Activated CD8-positive, alpha-beta T cell treated with anti-CD3 and anti-CD28 coated beads for 36 hours (primary cell): ENCODE measurements around the gene GPATCH1. TPM values are rescaled to one million over a fixed set of nuclear protein-coding genes. Genes with fewer than 3 reads are reported as not detected.
A peak's percentile ranks its signal among the peaks of the same experiment; 100 is the strongest.

ENCODE experiments used
- ATAC-seq: fragments of 200-7000 bp; cut with Tn5 transposase; one replicate; pipeline ENCODE4 v1.10.0; 2021; ENCODE audit warnings: mild to moderate bottlenecking, moderate library complexity
- CTCF ChIA-PET: fragments of 350-600 bp; sonication (Branson Sonifier 250); formaldehyde crosslinking; loops from one replicate; lab custom pipeline; 2021; ENCODE audit warnings: antibody characterized with exemption; lab: Charles Lee
- POLR2A ChIA-PET: fragments of 350-600 bp; sonication (Branson Sonifier 250); formaldehyde crosslinking; loops from one replicate; lab custom pipeline; 2021; ENCODE audit warnings: antibody characterized with exemption; lab: Charles Lee
- DNase-seq: peaks from one replicate; pipeline ENCODE4 v3.0.0-alpha.2; 2020
- H3K27ac Mint-ChIP-seq: one replicate; pipeline ENCODE4 v1.8.0; 2021; ENCODE audit warnings: mild to moderate bottlenecking, mixed read lengths
- H3K27me3 Mint-ChIP-seq: one replicate; pipeline ENCODE4 v1.8.0; 2021; ENCODE audit warnings: mixed read lengths
- H3K36me3 Mint-ChIP-seq: one replicate; pipeline ENCODE4 v1.8.0; 2021; ENCODE audit warnings: low read depth, mixed read lengths
- H3K4me1 Mint-ChIP-seq: one replicate; pipeline ENCODE4 v1.8.0; 2021; ENCODE audit warnings: low read depth, mixed read lengths
- H3K4me3 Mint-ChIP-seq: one replicate; pipeline ENCODE4 v1.8.0; 2021; ENCODE audit warnings: mild to moderate bottlenecking, moderate library complexity, mixed read lengths
- H3K9me3 Mint-ChIP-seq: one replicate; pipeline ENCODE4 v1.8.0; 2021; ENCODE audit warnings: mixed read lengths
- CTCF ChIP-seq: fragments of 200-600 bp; IDR thresholded peaks from one replicate; pipeline ENCODE4 v1.8.0; 2022; ENCODE audit warnings: antibody characterized with exemption, mild to moderate bottlenecking
- intact Hi-C: fragments of 100-400 bp; cut with micrococcal nuclease; formaldehyde crosslinking; loops from one replicate; pipeline ENCODE4 v1.10.0; 2022
- total RNA-seq, 2 experiments: library from RNA; stranded (reverse); gene quantifications; one replicate each; pipeline ENCODE4 v1.2.3, GENCODE V29; 2021

Gene GPATCH1
- total RNA-seq, 2 experiments from 2014 or later: 8.7 to 9.6 TPM

GRCh38 chr19:33094436-33095067, 13.6 kb downstream of the GPATCH1 start:
- intact Hi-C loops: no loop called here
- no peak for ATAC-seq
- DNase-seq: no peak
- H3K27me3 Mint-ChIP-seq: no peaks in the 10 kb centered on the region
- TF ChIP-seq CTCF: no peak
- H3K9me3 Mint-ChIP-seq: no peaks in the 10 kb centered on the region
- peaks cover 43% of the 10 kb centered on the region for H3K36me3 Mint-ChIP-seq
- POLR2A ChIA-PET: no interaction called here
- CTCF ChIA-PET: interaction anchor here (1.2 kb wide), 1 partner anchor 9 kb away, joined by 3 read pairs; no protein-coding TSS in a partner anchor
- H3K27ac Mint-ChIP-seq: no peak overlapping the region
- H3K4me3 Mint-ChIP-seq: no peak overlapping the region
- H3K4me1 Mint-ChIP-seq: no peaks in the 10 kb centered on the region

- TF ChIP-seq CTCF: no peak
- DNase-seq: no peak
- peak; percentile 20 for ATAC-seq
- H3K4me3 Mint-ChIP-seq: no peak overlapping the region
- H3K4me1 Mint-ChIP-seq: no peaks in the 10 kb centered on the region
- intact Hi-C loops: no loop called here
- POLR2A ChIA-PET: no interaction called here
- H3K27me3 Mint-ChIP-seq: no peaks in the 10 kb centered on the region
- H3K9me3 Mint-ChIP-seq: no peaks in the 10 kb centered on the region
- no peak overlapping the region for H3K27ac Mint-ChIP-seq
- peaks cover 35% of the 10 kb centered on the region for H3K36me3 Mint-ChIP-seq
- CTCF ChIA-PET: interaction anchor here (0.8 kb wide), 1 partner anchor 496 kb away, joined by 3 read pairs; no protein-coding TSS in a partner anchor
Observed at GRCh38 chr19:33096005-33096404, 15.0 kb downstream of the GPATCH1 start.

- no peak for TF ChIP-seq CTCF
- Mint-ChIP-seq H3K36me3 (peaks cover 38% of the 10 kb centered on the region), H3K4me1 (no peaks in the 10 kb centered on the region), H3K9me3 (no peaks in the 10 kb centered on the region), H3K27me3 (no peaks in the 10 kb centered on the region), H3K27ac (no peak overlapping the region), H3K4me3 (no peak overlapping the region)
- DNase-seq (no peak), ATAC-seq (no peak)
- ChIA-PET CTCF (interaction anchor here (1.3 kb wide), 1 partner anchor 122 kb away, joined by 3 read pairs; no protein-coding TSS in a partner anchor), POLR2A (no interaction called here)
- intact Hi-C loops: no loop called here
Observed at GRCh38 chr19:33098055-33098534, 17.1 kb downstream of the GPATCH1 start.

GRCh38 chr19:33100894-33101644, 20.1 kb downstream of the GPATCH1 start:
- intact Hi-C loops: no loop called here
- no peak overlapping the region for H3K27ac Mint-ChIP-seq
- TF ChIP-seq CTCF: no peak
- no peak for ATAC-seq
- CTCF ChIA-PET: interaction anchor here (1.5 kb wide), 1 partner anchor 125 kb away, joined by 4 read pairs; no protein-coding TSS in a partner anchor
- POLR2A ChIA-PET: no interaction called here
- H3K27me3 Mint-ChIP-seq: no peaks in the 10 kb centered on the region
- no peak for DNase-seq
- peaks cover 26% of the 10 kb centered on the region for H3K36me3 Mint-ChIP-seq
- no peaks in the 10 kb centered on the region for H3K9me3 Mint-ChIP-seq
- H3K4me1 Mint-ChIP-seq: no peaks in the 10 kb centered on the region
- H3K4me3 Mint-ChIP-seq: no peak overlapping the region

- no peak overlapping the region for H3K27ac Mint-ChIP-seq
- intact Hi-C loops: no loop called here
- ATAC-seq (no peak), DNase-seq (no peak)
- H3K4me1 Mint-ChIP-seq: no peaks in the 10 kb centered on the region
- no peaks in the 10 kb centered on the region for H3K27me3 Mint-ChIP-seq
- no peak overlapping the region for H3K4me3 Mint-ChIP-seq
- CTCF ChIA-PET: interaction anchor here (0.9 to 1.2 kb wide), 2 partner anchors 42 to 127 kb away, joined by 3 read pairs; no protein-coding TSS in a partner anchor
- no peak for TF ChIP-seq CTCF
- no peaks in the 10 kb centered on the region for H3K9me3 Mint-ChIP-seq
- POLR2A ChIA-PET: no interaction called here
- peaks cover 24% of the 10 kb centered on the region for H3K36me3 Mint-ChIP-seq
Observed at GRCh38 chr19:33102893-33103292, 21.9 kb downstream of the GPATCH1 start.
